Measurements from ENCODE around the gene DNMT3B. TPM values are rescaled to one million over a fixed set of nuclear protein-coding genes. Genes with fewer than 3 reads are reported as not detected.

DNMT3B gene
- total RNA-seq, 1 experiment from 2014 or later: 3.5 TPM

- in situ Hi-C loops (cut with HindIII; ENCODE audit: low pct_unique_long_range_greater_than_20kb, low sequenced_read_pairs): no loop called here
- TF ChIP-seq, protein P1, sequence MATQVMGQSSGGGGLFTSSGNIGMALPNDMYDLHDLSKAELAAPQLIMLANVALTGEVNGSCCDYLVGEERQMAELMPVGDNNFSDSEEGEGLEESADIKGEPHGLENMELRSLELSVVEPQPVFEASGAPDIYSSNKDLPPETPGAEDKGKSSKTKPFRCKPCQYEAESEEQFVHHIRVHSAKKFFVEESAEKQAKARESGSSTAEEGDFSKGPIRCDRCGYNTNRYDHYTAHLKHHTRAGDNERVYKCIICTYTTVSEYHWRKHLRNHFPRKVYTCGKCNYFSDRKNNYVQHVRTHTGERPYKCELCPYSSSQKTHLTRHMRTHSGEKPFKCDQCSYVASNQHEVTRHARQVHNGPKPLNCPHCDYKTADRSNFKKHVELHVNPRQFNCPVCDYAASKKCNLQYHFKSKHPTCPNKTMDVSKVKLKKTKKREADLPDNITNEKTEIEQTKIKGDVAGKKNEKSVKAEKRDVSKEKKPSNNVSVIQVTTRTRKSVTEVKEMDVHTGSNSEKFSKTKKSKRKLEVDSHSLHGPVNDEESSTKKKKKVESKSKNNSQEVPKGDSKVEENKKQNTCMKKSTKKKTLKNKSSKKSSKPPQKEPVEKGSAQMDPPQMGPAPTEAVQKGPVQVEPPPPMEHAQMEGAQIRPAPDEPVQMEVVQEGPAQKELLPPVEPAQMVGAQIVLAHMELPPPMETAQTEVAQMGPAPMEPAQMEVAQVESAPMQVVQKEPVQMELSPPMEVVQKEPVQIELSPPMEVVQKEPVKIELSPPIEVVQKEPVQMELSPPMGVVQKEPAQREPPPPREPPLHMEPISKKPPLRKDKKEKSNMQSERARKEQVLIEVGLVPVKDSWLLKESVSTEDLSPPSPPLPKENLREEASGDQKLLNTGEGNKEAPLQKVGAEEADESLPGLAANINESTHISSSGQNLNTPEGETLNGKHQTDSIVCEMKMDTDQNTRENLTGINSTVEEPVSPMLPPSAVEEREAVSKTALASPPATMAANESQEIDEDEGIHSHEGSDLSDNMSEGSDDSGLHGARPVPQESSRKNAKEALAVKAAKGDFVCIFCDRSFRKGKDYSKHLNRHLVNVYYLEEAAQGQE (IDR thresholded peaks at IDR 0.05; ENCODE audit: insufficient read depth in 1 of 2, low read depth in 2 of 2, low read length in 1 of 2): no peak
- no peak for TF ChIP-seq POLR2AphosphoS5 (IDR thresholded peaks at IDR 0.05; ENCODE audit: low read depth, low read length)
- TF ChIP-seq, protein P2, sequence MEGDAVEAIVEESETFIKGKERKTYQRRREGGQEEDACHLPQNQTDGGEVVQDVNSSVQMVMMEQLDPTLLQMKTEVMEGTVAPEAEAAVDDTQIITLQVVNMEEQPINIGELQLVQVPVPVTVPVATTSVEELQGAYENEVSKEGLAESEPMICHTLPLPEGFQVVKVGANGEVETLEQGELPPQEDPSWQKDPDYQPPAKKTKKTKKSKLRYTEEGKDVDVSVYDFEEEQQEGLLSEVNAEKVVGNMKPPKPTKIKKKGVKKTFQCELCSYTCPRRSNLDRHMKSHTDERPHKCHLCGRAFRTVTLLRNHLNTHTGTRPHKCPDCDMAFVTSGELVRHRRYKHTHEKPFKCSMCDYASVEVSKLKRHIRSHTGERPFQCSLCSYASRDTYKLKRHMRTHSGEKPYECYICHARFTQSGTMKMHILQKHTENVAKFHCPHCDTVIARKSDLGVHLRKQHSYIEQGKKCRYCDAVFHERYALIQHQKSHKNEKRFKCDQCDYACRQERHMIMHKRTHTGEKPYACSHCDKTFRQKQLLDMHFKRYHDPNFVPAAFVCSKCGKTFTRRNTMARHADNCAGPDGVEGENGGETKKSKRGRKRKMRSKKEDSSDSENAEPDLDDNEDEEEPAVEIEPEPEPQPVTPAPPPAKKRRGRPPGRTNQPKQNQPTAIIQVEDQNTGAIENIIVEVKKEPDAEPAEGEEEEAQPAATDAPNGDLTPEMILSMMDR (IDR thresholded peaks at IDR 0.05): no peak
- TF ChIP-seq TCF7L2 (IDR thresholded peaks at IDR 0.05; ENCODE audit: low read depth, low read length): no peak
- no peaks in the 10 kb centered on the region for H3K27me3 ChIP-seq (ENCODE audit: control insufficient read depth, insufficient read depth, low read length)
- no peaks in the 10 kb centered on the region for H3K4me1 ChIP-seq (ENCODE audit: control insufficient read depth, insufficient read depth, low read length)
- no peaks in the 10 kb centered on the region for H3K9me3 ChIP-seq (ENCODE audit: control insufficient read depth, insufficient read depth, low read depth, low read length)
- ATAC-seq (no peak), DNase-seq (ENCODE audit: low read depth, low spot score) (no peak)
- no peak overlapping the region for H3K4me3 ChIP-seq (ENCODE audit: low read depth in 2 of 2, low read length in 2 of 2)
- BruUV-seq (replicated peaks): no TSS peak
- H3K36me3 ChIP-seq (ENCODE audit: control insufficient read depth, insufficient read depth, low read length): no peaks in the 10 kb centered on the region
- CTCF ChIA-PET: interaction anchor here (1.5 kb wide), 1 partner anchor 18 kb away, joined by 3 read pairs; no protein-coding TSS in a partner anchor
- intact Hi-C loops (cut with micrococcal nuclease; ENCODE audit: unreplicated experiment): no loop called here
- no peak overlapping the region for H3K27ac ChIP-seq (ENCODE audit: low read length)
- POLR2A ChIA-PET: interaction anchor here (0.9 kb wide), 1 partner anchor 13 kb away, joined by 3 read pairs; no protein-coding TSS in a partner anchor
These were observed 46.3 kb downstream of the DNMT3B start for GRCh38 chr20:32808438-32808837.

GRCh38 chr20:32809907-32810306 lies 47.7 kb downstream of the DNMT3B start:
- Histone ChIP-seq H3K36me3 (ENCODE audit: control insufficient read depth, insufficient read depth, low read length) (no peaks in the 10 kb centered on the region), H3K4me3 (ENCODE audit: low read depth in 2 of 2, low read length in 2 of 2) (no peak overlapping the region), H3K27ac (ENCODE audit: low read length) (no peak overlapping the region), H3K27me3 (ENCODE audit: control insufficient read depth, insufficient read depth, low read length) (no peaks in the 10 kb centered on the region), H3K4me1 (ENCODE audit: control insufficient read depth, insufficient read depth, low read length) (no peaks in the 10 kb centered on the region), H3K9me3 (ENCODE audit: control insufficient read depth, insufficient read depth, low read depth, low read length) (no peaks in the 10 kb centered on the region)
- DNase-seq (ENCODE audit: low read depth, low spot score): no peak
- in situ Hi-C loops (cut with HindIII; ENCODE audit: low pct_unique_long_range_greater_than_20kb, low sequenced_read_pairs) (no loop called here), intact Hi-C loops (cut with micrococcal nuclease; ENCODE audit: unreplicated experiment) (no loop called here)
- no peak for ATAC-seq
- BruUV-seq (replicated peaks): no TSS peak
- no peak for TF ChIP-seq SIN3A (IDR thresholded peaks at IDR 0.05; ENCODE audit: borderline replicate concordance, insufficient read depth, low read depth, low read length)
- TF ChIP-seq, protein P2 (IDR thresholded peaks at IDR 0.05): no peak
- POLR2A ChIA-PET: no interaction called here
- CTCF ChIA-PET: no interaction called here

DNA sequence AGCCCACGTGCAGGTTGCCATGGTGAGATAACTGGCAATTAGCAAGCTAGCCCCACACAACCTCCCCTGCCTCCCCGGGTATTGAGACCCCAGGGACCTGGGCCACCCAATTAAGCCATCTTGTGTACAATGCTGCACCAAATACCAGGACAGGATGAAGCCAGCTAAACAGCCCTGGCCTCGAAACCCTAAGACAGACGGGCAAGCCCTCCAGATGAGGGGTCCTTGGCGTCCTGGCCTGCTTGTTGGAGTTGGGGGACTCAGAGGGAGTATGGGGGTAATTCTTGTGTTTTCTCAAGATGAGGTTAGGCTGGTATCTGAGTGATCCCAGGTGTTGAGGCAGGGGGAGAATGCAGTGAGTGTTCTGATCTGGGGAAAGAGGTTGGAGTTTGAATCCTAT lies 48.8 kb downstream of the DNMT3B start:
- TF ChIP-seq POLR2AphosphoS5 (IDR thresholded peaks at IDR 0.05; ENCODE audit: low read depth, low read length): no peak
- TF ChIP-seq, protein P1 (IDR thresholded peaks at IDR 0.05; ENCODE audit: insufficient read depth in 1 of 2, low read depth in 2 of 2, low read length in 1 of 2): no peak
- TF ChIP-seq, protein P2 (IDR thresholded peaks at IDR 0.05): no peak
- no peak for TF ChIP-seq SIN3A (IDR thresholded peaks at IDR 0.05; ENCODE audit: borderline replicate concordance, insufficient read depth, low read depth, low read length)
- TF ChIP-seq TCF7L2 (IDR thresholded peaks at IDR 0.05; ENCODE audit: low read depth, low read length): no peak
- POLR2A ChIA-PET: no interaction called here
- DNase-seq (ENCODE audit: low read depth, low spot score) (no peak), ATAC-seq (no peak)
- Histone ChIP-seq H3K9me3 (ENCODE audit: control insufficient read depth, insufficient read depth, low read depth, low read length) (no peaks in the 10 kb centered on the region), H3K4me3 (ENCODE audit: low read depth in 2 of 2, low read length in 2 of 2) (no peak overlapping the region), H3K36me3 (ENCODE audit: control insufficient read depth, insufficient read depth, low read length) (no peaks in the 10 kb centered on the region), H3K27me3 (ENCODE audit: control insufficient read depth, insufficient read depth, low read length) (no peaks in the 10 kb centered on the region), H3K4me1 (ENCODE audit: control insufficient read depth, insufficient read depth, low read length) (no peaks in the 10 kb centered on the region), H3K27ac (ENCODE audit: low read length) (no peak overlapping the region)
- in situ Hi-C loops (cut with HindIII; ENCODE audit: low pct_unique_long_range_greater_than_20kb, low sequenced_read_pairs) (no loop called here), intact Hi-C loops (cut with micrococcal nuclease; ENCODE audit: unreplicated experiment) (no loop called here)
- BruUV-seq (replicated peaks): no TSS peak
- CTCF ChIA-PET: no interaction called here
